Thymus (tissue), 11 donors: Measurements from ENCODE around the gene CA12. TPM values are rescaled to one million over a fixed set of nuclear protein-coding genes. Genes with fewer than 3 reads are reported as not detected.

Source experiments
- DNase-seq, 9 donors: peaks; one replicate each; pipeline ENCODE4 v3.0.0-alpha.2; 2013; ENCODE audit warnings: low spot score in 9 of 9, low read depth in 6 of 9, missing footprints in 1 of 9
- H3K27ac ChIP-seq, 2 donors: one replicate each; pipeline ENCODE4 v1.5.1; 2013; ENCODE audit warnings: control low read depth in 1 of 2, low read depth in 1 of 2, low read length in 1 of 2, mild to moderate bottlenecking in 1 of 2, moderate library complexity in 1 of 2
- H3K27me3 ChIP-seq, 2 donors: one replicate each; pipeline ENCODE4 v1.5.1; 2013; ENCODE audit warnings: low read length in 1 of 2; ENCODE audit not compliant: control insufficient read depth in 2 of 2, insufficient read depth in 1 of 2
- H3K36me3 ChIP-seq, 2 donors: one replicate each; pipeline ENCODE4 v1.5.1; 2013; ENCODE audit warnings: low read length in 1 of 2, mild to moderate bottlenecking in 1 of 2, moderate library complexity in 1 of 2; ENCODE audit not compliant: control insufficient read depth in 2 of 2, insufficient read depth in 2 of 2
- H3K4me1 ChIP-seq, 2 donors: one replicate each; pipeline ENCODE4 v1.5.1; 2013; ENCODE audit warnings: low read length in 2 of 2; ENCODE audit not compliant: control insufficient read depth in 2 of 2, insufficient read depth in 2 of 2
- H3K4me3 ChIP-seq, 2 donors: one replicate each; pipeline ENCODE4 v1.5.1; 2013; ENCODE audit warnings: low read length in 2 of 2, control low read depth in 1 of 2, mild to moderate bottlenecking in 1 of 2
- H3K9me3 ChIP-seq, 2 donors: one replicate each; pipeline ENCODE4 v1.5.1; 2013; ENCODE audit warnings: low read length in 1 of 2, mild to moderate bottlenecking in 1 of 2; ENCODE audit not compliant: control insufficient read depth in 2 of 2, insufficient read depth in 1 of 2
- WGBS: extraction: QIAGEN DNeasy Blood & Tissue Kit; methylation state at CpG from one replicate; pipeline ENCODE4 v1.1.7; 2013; 5-methylcytosine and 5-hydroxymethylcytosine counted together
- polyA plus RNA-seq: library from polyadenylated mRNA; stranded (reverse); fragments of 200-250 nt; gene quantifications from one replicate; pipeline ENCODE4 v1.2.3, GENCODE V29; 2013
- total RNA-seq: library from RNA; stranded (reverse); fragments of 120-200 nt; gene quantifications from one replicate; pipeline ENCODE4 v1.2.4, GENCODE V29; 2013
- donor health status: healthy.

Gene CA12
- total and polyA plus RNA-seq, 2 donors = 0.09 to 0.16 TPM

- H3K36me3 ChIP-seq = peaks cover 14 to 24% of the 10 kb centered on the region in 2 donors
- H3K27ac ChIP-seq = no peak overlapping the region
- no peak for DNase-seq
- no peak overlapping the region for H3K4me3 ChIP-seq
- no peaks in the 10 kb centered on the region for H3K27me3 ChIP-seq
- H3K9me3 ChIP-seq = no peaks in the 10 kb centered on the region
- peaks cover 12 to 14% of the 10 kb centered on the region in 2 donors for H3K4me1 ChIP-seq
- 98% methylated on average over 7 of the region's 7 CpGs for WGBS
Measured at GRCh38 chr15:63299943-63300575, 81.6 kb downstream of the CA12 start.

- no peaks in the 10 kb centered on the region for H3K9me3 ChIP-seq
- WGBS = 72% methylated on average over 6 of the region's 6 CpGs
- peaks cover 19 to 21% of the 10 kb centered on the region in 2 donors for H3K4me1 ChIP-seq
- H3K27me3 ChIP-seq = no peaks in the 10 kb centered on the region
- DNase-seq = peak in 5 of 9 donors; percentile 40 to 68 (median 53)
- peaks cover 8 to 9% of the 10 kb centered on the region in 2 donors for H3K36me3 ChIP-seq
- peak overlapping the region; percentile 20 to 43 for H3K27ac ChIP-seq
- no peak overlapping the region for H3K4me3 ChIP-seq
Measured at GRCh38 chr15:63296195-63296594, 85.5 kb downstream of the CA12 start.

GRCh38 chr15:63295341-63295740 lies 86.3 kb downstream of the CA12 start:
- peaks cover 19 to 21% of the 10 kb centered on the region in 2 donors for H3K4me1 ChIP-seq
- DNase-seq = peak in 5 of 9 donors; percentile 46 to 79 (median 54)
- no peak overlapping the region for H3K4me3 ChIP-seq
- no peaks in the 10 kb centered on the region for H3K27me3 ChIP-seq
- H3K9me3 ChIP-seq = no peaks in the 10 kb centered on the region
- H3K36me3 ChIP-seq = peaks cover 8 to 9% of the 10 kb centered on the region in 2 donors
- peak overlapping the region; percentile 70 to 84 for H3K27ac ChIP-seq

GRCh38 chr15:63294359-63294758 lies 87.3 kb downstream of the CA12 start:
- peaks cover 19 to 21% of the 10 kb centered on the region in 2 donors for H3K4me1 ChIP-seq
- no peak overlapping the region for H3K4me3 ChIP-seq
- H3K27me3 ChIP-seq = no peaks in the 10 kb centered on the region
- H3K36me3 ChIP-seq = peaks cover 3 to 5% of the 10 kb centered on the region in 2 donors
- 97% methylated on average over 3 of the region's 3 CpGs for WGBS
- no peak overlapping the region for H3K27ac ChIP-seq
- no peak for DNase-seq
- H3K9me3 ChIP-seq = no peaks in the 10 kb centered on the region

- no peak overlapping the region for H3K27ac ChIP-seq
- H3K27me3 ChIP-seq = no peaks in the 10 kb centered on the region
- peaks cover 19 to 21% of the 10 kb centered on the region in 2 donors for H3K4me1 ChIP-seq
- WGBS = 96% methylated on average over 5 of the region's 5 CpGs
- peaks cover 0 to 5% of the 10 kb centered on the region in 2 donors for H3K36me3 ChIP-seq
- no peak for DNase-seq
- no peak overlapping the region for H3K4me3 ChIP-seq
- H3K9me3 ChIP-seq = no peaks in the 10 kb centered on the region
Measured at GRCh38 chr15:63292771-63293170, 88.9 kb downstream of the CA12 start.

GRCh38 chr15:63292241-63292640 lies 89.4 kb downstream of the CA12 start:
- no peaks in the 10 kb centered on the region for H3K9me3 ChIP-seq
- H3K27me3 ChIP-seq = no peaks in the 10 kb centered on the region
- peaks cover 0 to 6% of the 10 kb centered on the region in 2 donors for H3K36me3 ChIP-seq
- DNase-seq = no peak
- no peak overlapping the region for H3K27ac ChIP-seq
- H3K4me1 ChIP-seq = peaks cover 19 to 21% of the 10 kb centered on the region in 2 donors
- no peak overlapping the region for H3K4me3 ChIP-seq
- 98% methylated on average over 3 of the region's 3 CpGs for WGBS

- no peak overlapping the region for H3K27ac ChIP-seq
- H3K4me1 ChIP-seq = peaks cover 19 to 21% of the 10 kb centered on the region in 2 donors
- peaks cover 0 to 10% of the 10 kb centered on the region in 2 donors for H3K36me3 ChIP-seq
- H3K4me3 ChIP-seq = no peak overlapping the region
- H3K9me3 ChIP-seq = no peaks in the 10 kb centered on the region
- DNase-seq = no peak
- no peaks in the 10 kb centered on the region for H3K27me3 ChIP-seq
Measured at GRCh38 chr15:63291507-63291906, 90.1 kb downstream of the CA12 start.

GRCh38 chr15:63288778-63289378 lies 92.8 kb downstream of the CA12 start:
- 9% methylated on average over 4 of the region's 4 CpGs for WGBS
- peak in 7 of 9 donors; percentile 54 to 88 (median 66) for DNase-seq
- peaks cover 0 to 23% of the 10 kb centered on the region in 2 donors for H3K36me3 ChIP-seq
- no peaks in the 10 kb centered on the region for H3K9me3 ChIP-seq
- H3K4me3 ChIP-seq = no peak overlapping the region
- no peaks in the 10 kb centered on the region for H3K4me1 ChIP-seq
- H3K27me3 ChIP-seq = no peaks in the 10 kb centered on the region
- H3K27ac ChIP-seq = no peak overlapping the region

GRCh38 chr15:63288342-63288741 lies 93.3 kb downstream of the CA12 start:
- Histone ChIP-seq H3K4me3 (no peak overlapping the region), H3K36me3 (peaks cover 0 to 23% of the 10 kb centered on the region in 2 donors), H3K4me1 (no peaks in the 10 kb centered on the region), H3K9me3 (no peaks in the 10 kb centered on the region), H3K27me3 (no peaks in the 10 kb centered on the region), H3K27ac (no peak overlapping the region)
- WGBS = 98% methylated on average over 1 of the region's 1 CpG
- DNase-seq = peak in 1 of 9 donors; percentile 30
